Esophagus muscularis mucosa (tissue), 3 donors: ENCODE results near the gene FAM83F.

Source experiments
- CTCF ChIP-seq, 3 experiments: fragments of 200-600 bp in 2 of 3; fragments of 450-650 bp in 1 of 3; sonication (generic) in 2 of 3; IDR thresholded peaks; one replicate each; pipeline ENCODE4 v1.5.1; 2017 to 2019; ENCODE audit warnings: antibody characterized with exemption in 3 of 3, mild to moderate bottlenecking in 2 of 3, moderate library complexity in 1 of 3
- POLR2A ChIP-seq: fragments of 450-650 bp; IDR thresholded peaks from one replicate; pipeline ENCODE4 v1.6.1; 2017; ENCODE audit warnings: antibody characterized with exemption, moderate library complexity, mild to moderate bottlenecking, low read depth

- TF ChIP-seq CTCF (IDR thresholded peaks at IDR 0.05): no peak
- TF ChIP-seq POLR2A: no peak
Observed at GRCh38 chr22:40023341-40023841, 28.6 kb downstream of the FAM83F start.
